AG10803 (cell line): ENCODE measurements around the gene GSK3A.

ENCODE experiments used
- DNase-seq: peaks from one replicate; pipeline ENCODE4 v3.0.0; 2010; ENCODE audit warnings: low read depth
- H3K4me3 ChIP-seq: 2 replicates; pipeline ENCODE4 v1.5.1; 2011; ENCODE audit warnings: mild to moderate bottlenecking, low read length, control low read depth
- CTCF ChIP-seq: conservative IDR thresholded peaks from 2 replicates; pipeline ENCODE4 v1.5.1; 2011; ENCODE audit warnings: mild to moderate bottlenecking, low read length, control low read depth, inconsistent platforms

GSK3A gene

GRCh38 chr19:42200116-42200715 is 42.2 kb downstream of the GSK3A start:
- no peak for TF ChIP-seq CTCF
- no peak overlapping the region for H3K4me3 ChIP-seq

GRCh38 chr19:42199440-42200115 is 42.8 kb downstream of the GSK3A start:
- DNase-seq = no peak
- no peak overlapping the region for H3K4me3 ChIP-seq
- no peak for TF ChIP-seq CTCF

More at GRCh38 chr19:42200116-42200715, 42.2 kb downstream of the GSK3A start:
- DNase-seq = no peak

GRCh38 chr19:42198676-42199439 is 43.5 kb downstream of the GSK3A start:
- TF ChIP-seq CTCF = no peak
- no peak overlapping the region for H3K4me3 ChIP-seq
- no peak for DNase-seq

- TF ChIP-seq CTCF = no peak
- no peak overlapping the region for H3K4me3 ChIP-seq
Measured at GRCh38 chr19:42197375-42197817, 45.0 kb downstream of the GSK3A start.

GRCh38 chr19:42196011-42197001 is 46.1 kb downstream of the GSK3A start:
- TF ChIP-seq CTCF = no peak
- DNase-seq = no peak
- H3K4me3 ChIP-seq = no peak overlapping the region

More at GRCh38 chr19:42197375-42197817, 45.0 kb downstream of the GSK3A start:
- no peak for DNase-seq

- no peak for TF ChIP-seq CTCF
- no peak overlapping the region for H3K4me3 ChIP-seq
- DNase-seq = no peak
Measured at GRCh38 chr19:42193706-42194105, 48.7 kb downstream of the GSK3A start.
